Duodenal mucosa (tissue), 2 donors: Measurements from ENCODE around the gene SPARC.

Source experiments
- H3K27ac ChIP-seq: one replicate; pipeline ENCODE4 v1.7.0; 2013; ENCODE audit warnings: low read depth, low read length
- H3K27me3 ChIP-seq, 2 donors: one replicate each; pipeline ENCODE4 v1.7.0; 2013; ENCODE audit warnings: low read length in 2 of 2, control low read depth in 1 of 2; ENCODE audit not compliant: insufficient read depth in 2 of 2, control insufficient read depth in 1 of 2
- H3K36me3 ChIP-seq, 2 donors: one replicate each; pipeline ENCODE4 v1.7.0; 2013; ENCODE audit warnings: low read length in 2 of 2, control low read depth in 1 of 2; ENCODE audit not compliant: insufficient read depth in 2 of 2, control insufficient read depth in 1 of 2
- H3K4me1 ChIP-seq, 2 donors: one replicate each; pipeline ENCODE4 v1.7.0; 2013; ENCODE audit warnings: low read length in 2 of 2, control low read depth in 1 of 2; ENCODE audit not compliant: insufficient read depth in 2 of 2, control insufficient read depth in 1 of 2
- H3K4me3 ChIP-seq, 2 donors: one replicate each; pipeline ENCODE4 v1.7.0; 2013; ENCODE audit warnings: low read length in 2 of 2, low read depth in 1 of 2
- H3K9ac ChIP-seq, 2 donors: one replicate each; pipeline ENCODE4 v1.7.0; 2013; ENCODE audit warnings: low read length in 2 of 2, low read depth in 1 of 2
- H3K9me3 ChIP-seq, 2 donors: one replicate each; pipeline ENCODE4 v1.7.0; 2013; ENCODE audit warnings: low read length in 2 of 2, control low read depth in 1 of 2; ENCODE audit not compliant: control insufficient read depth in 1 of 2

Gene SPARC

DNA sequence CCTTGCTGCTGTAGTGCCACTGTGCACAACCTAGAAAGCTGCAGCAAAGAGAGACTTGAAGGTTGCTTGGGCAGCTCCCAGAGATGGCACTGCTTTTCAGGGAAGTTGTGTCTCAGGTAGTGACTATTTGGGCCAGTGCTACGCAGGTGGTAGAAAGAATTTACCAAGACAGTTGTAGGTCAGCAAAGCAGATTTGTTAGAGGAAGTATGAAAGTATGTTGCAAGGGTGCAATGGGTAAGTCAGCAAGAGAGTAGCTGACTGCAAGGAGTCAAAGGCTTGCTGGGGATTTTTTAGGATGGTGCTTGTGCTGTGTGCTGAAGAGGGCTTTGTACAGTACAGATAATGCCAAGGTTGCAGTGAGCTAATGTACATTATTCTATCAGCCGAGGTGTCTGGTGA, 33.5 kb upstream of the SPARC start:
- H3K27ac ChIP-seq: no peak overlapping the region
- peaks cover 5 to 11% of the 10 kb centered on the region in 2 donors for H3K4me1 ChIP-seq
- no peaks in the 10 kb centered on the region for H3K9me3 ChIP-seq
- no peak overlapping the region for H3K9ac ChIP-seq
- no peaks in the 10 kb centered on the region for H3K36me3 ChIP-seq
- no peaks in the 10 kb centered on the region for H3K27me3 ChIP-seq
- H3K4me3 ChIP-seq: no peak overlapping the region

DNA sequence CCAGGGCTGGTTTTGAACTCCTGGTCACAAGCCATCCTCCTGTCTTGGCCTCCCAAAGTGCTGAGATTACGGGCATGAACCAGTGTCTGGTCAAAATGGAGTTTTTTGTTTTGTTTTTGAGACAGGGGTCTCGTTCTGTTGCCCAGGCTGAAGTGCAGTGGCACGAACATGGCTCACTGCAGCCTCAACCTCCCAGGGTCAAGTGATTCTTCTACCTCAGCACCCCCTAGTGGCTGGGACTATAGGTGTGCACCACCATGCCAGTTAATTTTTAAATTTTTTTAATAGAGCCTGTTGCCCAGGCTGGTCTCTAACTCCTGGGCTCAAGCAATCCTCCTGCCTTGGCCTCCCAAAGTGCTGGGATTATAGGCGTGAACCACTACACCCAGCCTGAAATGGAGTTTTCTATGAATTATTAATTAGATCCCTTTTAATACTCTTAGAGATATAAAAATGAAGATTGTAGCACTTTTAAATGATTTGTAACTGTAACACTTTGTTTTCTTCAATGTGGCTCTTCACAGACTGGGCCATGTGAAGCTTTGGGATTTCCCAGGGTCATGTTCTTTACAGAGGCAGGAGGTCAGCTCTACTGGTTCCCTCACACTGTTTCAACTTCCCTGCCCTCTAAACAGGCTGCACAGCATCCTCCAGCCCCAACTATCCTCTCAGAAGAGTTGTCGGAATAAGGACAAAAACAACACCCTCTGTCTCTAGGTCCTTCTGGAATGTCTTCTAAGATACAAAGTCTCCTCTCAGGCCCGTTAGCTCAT, 32.7 kb upstream of the SPARC start:
- Histone ChIP-seq H3K9me3 (no peaks in the 10 kb centered on the region), H3K9ac (no peak overlapping the region), H3K27ac (no peak overlapping the region), H3K27me3 (no peaks in the 10 kb centered on the region), H3K36me3 (no peaks in the 10 kb centered on the region), H3K4me3 (no peak overlapping the region), H3K4me1 (peaks cover 5 to 11% of the 10 kb centered on the region in 2 donors)

DNA sequence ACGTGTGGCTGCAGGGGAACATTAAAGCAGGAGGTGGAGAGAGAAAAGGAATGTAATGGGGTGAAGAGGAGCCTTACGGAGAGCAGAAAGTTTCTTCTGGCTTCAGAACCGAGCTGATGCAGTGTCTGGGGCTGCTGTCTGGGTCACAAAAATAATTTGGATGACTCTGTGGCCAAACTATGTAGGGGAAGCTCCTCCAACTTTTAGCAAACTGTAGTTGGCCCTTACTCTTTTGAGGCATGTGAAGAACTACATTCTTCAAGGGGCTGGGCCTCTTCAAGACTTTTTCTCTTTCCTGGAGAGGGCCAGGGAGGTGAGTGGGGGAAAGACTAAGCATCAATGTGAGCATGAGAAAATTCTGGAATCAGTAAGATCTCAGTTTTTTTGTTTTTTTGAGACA, 31.9 kb upstream of the SPARC start:
- Histone ChIP-seq H3K4me1 (peaks cover 5 to 11% of the 10 kb centered on the region in 2 donors), H3K9me3 (no peaks in the 10 kb centered on the region), H3K27ac (no peak overlapping the region), H3K27me3 (no peaks in the 10 kb centered on the region), H3K36me3 (no peaks in the 10 kb centered on the region), H3K9ac (no peak overlapping the region), H3K4me3 (no peak overlapping the region)

DNA sequence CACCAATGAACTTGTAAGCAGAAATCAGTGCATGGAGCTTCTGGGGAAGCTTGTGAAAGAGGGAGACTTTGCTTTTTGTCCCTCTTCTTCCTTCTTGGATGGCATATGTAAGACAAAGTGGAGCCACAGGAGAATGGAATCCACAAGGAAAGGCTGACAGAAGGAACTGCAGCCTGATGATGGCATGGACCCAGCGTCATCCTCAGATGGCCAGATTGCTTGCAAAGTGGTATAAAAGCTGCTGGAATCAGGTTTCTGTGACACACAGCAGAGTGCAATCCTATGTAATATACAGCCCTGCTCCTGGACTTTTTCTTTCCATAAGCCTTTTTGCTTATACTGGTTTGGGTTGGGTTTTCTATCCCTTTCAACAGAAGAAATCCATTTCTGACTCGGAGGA, 31.4 kb upstream of the SPARC start:
- Histone ChIP-seq H3K27ac (no peak overlapping the region), H3K36me3 (no peaks in the 10 kb centered on the region), H3K27me3 (no peaks in the 10 kb centered on the region), H3K4me3 (no peak overlapping the region), H3K4me1 (peaks cover 5 to 11% of the 10 kb centered on the region in 2 donors), H3K9me3 (no peaks in the 10 kb centered on the region), H3K9ac (no peak overlapping the region)

DNA sequence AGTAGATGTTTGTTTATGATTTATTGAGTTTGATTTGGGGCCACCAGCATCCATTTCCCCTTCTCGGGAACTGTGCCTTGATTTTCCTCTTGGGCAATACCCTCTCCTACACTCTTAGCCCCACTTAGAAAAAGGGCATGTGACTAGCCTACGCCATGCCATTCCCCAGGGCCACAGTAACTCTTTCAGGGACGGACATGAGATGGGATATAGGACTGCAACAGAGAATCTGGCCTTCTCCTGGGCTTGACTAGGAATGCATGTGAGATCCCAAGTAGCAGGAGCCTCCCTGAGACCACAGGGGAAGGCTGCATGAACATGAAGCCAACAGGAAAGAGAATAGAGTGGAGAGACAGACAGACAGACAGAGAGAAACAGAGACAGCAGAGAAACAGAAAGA, 30.7 kb upstream of the SPARC start:
- no peak overlapping the region for H3K4me3 ChIP-seq
- peaks cover 5 to 11% of the 10 kb centered on the region in 2 donors for H3K4me1 ChIP-seq
- no peak overlapping the region for H3K27ac ChIP-seq
- H3K9ac ChIP-seq: no peak overlapping the region
- H3K9me3 ChIP-seq: no peaks in the 10 kb centered on the region
- H3K27me3 ChIP-seq: no peaks in the 10 kb centered on the region
- H3K36me3 ChIP-seq: no peaks in the 10 kb centered on the region

DNA sequence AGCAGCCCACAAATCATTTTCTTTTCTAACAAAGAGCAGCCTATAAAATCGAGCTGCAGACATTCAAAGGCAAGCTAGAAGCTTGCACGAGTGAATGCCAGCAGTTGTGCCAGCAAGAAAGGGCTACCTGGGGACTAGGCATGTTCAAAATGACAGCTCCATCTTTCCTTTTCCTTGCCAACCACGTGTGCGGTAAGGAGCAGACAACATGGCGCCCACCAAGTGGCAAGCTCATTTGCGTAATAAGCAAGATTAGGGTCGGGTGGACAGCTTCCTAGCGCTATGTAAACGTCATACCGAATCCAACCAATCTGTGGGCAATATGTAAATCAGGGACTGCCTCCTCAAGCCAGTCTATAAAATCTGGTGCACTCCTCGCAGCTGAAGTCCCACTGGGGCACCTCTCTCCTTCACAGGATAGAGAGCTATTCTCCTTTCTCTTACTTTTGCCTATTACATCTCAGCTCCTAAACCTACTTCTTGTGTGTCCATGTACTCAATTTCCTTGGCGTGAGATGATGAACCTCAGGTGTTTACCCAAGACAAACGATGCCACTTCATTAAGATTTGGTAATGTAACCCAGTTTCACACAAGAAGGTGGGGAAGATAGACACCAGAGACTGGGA, 22.5 kb upstream of the SPARC start:
- no peak overlapping the region for H3K27ac ChIP-seq
- H3K36me3 ChIP-seq: no peaks in the 10 kb centered on the region
- no peak overlapping the region for H3K9ac ChIP-seq
- H3K4me1 ChIP-seq: peaks cover 4 to 6% of the 10 kb centered on the region in 2 donors
- H3K9me3 ChIP-seq: no peaks in the 10 kb centered on the region
- no peaks in the 10 kb centered on the region for H3K27me3 ChIP-seq
- no peak overlapping the region for H3K4me3 ChIP-seq

DNA sequence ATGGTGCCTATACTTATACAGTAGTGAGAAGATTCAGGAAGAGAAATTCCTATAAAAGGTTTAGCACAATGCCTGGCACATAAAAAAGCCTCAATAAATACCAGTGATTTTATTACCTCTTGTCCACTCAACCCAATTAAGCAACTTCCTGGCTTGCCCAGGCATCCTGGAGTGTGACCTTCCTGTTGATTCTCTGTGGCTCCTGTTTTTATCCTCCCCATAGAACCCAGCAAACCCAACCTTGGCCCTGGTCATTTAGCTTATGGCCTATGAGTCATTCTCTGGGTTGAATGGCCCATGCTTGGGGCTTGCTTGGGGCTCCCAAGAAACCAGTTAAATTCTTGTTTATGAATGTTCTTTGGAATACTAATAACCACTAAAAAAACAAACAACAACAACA, 21.4 kb upstream of the SPARC start:
- no peaks in the 10 kb centered on the region for H3K27me3 ChIP-seq
- no peak overlapping the region for H3K4me3 ChIP-seq
- peaks cover 10 to 15% of the 10 kb centered on the region in 2 donors for H3K4me1 ChIP-seq
- H3K36me3 ChIP-seq: no peaks in the 10 kb centered on the region
- H3K9ac ChIP-seq: no peak overlapping the region
- no peaks in the 10 kb centered on the region for H3K9me3 ChIP-seq
- no peak overlapping the region for H3K27ac ChIP-seq

DNA sequence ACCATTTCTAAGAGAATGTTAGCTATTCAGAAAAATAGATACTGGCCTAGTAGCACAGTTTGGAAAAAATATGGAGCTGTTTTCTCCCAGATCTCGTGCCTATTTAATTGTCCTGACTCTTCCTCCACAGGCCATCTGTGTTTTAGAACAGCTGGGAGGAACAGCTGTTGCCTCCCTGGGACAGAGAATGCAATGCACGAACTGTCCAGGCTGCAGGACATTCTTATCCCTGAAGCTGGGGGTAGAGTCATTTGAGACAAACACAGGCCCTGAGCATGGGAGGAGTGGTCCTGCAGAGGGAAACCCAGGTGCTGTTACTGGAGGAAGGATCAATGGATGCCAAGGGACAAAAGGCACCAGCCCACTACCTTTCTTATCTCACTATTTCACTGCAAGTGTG, 20.9 kb upstream of the SPARC start:
- no peak overlapping the region for H3K27ac ChIP-seq
- H3K9ac ChIP-seq: no peak overlapping the region
- H3K4me1 ChIP-seq: peaks cover 14 to 21% of the 10 kb centered on the region in 2 donors
- no peaks in the 10 kb centered on the region for H3K27me3 ChIP-seq
- H3K9me3 ChIP-seq: no peaks in the 10 kb centered on the region
- H3K36me3 ChIP-seq: no peaks in the 10 kb centered on the region
- H3K4me3 ChIP-seq: no peak overlapping the region

DNA sequence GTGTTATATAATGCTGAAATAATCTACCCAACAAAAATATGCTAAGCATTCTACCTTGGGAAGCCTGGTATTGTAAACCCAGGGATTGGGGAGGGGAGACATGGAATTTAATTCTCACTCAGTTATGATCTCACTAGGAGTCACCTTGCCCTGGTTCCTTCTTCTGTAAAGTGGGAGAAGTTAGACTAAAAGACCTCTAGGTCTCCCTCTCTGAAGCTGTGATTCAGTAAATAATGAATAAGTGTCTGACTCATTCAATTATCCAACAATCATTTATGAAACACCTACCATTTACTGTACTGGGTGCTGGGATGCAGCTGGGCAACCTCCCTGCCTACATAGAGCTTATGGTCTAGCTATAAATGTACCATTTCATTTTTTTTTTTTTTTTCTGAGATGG, 20.2 kb upstream of the SPARC start:
- no peaks in the 10 kb centered on the region for H3K36me3 ChIP-seq
- H3K4me1 ChIP-seq: peaks cover 14 to 22% of the 10 kb centered on the region in 2 donors
- H3K4me3 ChIP-seq: no peak overlapping the region
- no peaks in the 10 kb centered on the region for H3K9me3 ChIP-seq
- no peaks in the 10 kb centered on the region for H3K27me3 ChIP-seq
- H3K9ac ChIP-seq: no peak overlapping the region
- no peak overlapping the region for H3K27ac ChIP-seq

DNA sequence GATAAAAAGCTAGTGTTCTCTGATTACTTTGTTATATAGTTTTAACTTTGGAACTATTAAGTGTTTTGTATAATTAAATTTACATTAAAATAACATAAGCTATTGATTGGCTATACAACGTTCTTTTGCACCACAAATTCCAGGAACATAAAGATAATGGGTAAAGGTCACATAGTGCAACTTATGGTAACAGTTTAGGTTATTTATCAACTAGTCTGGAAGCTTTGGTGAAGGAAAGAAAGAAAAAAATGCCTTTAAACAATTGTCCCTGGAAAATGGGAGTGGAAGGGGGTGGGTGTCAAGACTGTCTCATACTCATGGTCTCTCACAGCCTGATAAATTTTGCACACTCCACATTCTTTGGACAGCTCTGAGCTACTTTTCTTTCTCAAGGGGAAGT, 17.1 kb upstream of the SPARC start:
- Histone ChIP-seq H3K36me3 (no peaks in the 10 kb centered on the region), H3K9ac (no peak overlapping the region), H3K27me3 (no peaks in the 10 kb centered on the region), H3K4me1 (peaks cover 21 to 29% of the 10 kb centered on the region in 2 donors), H3K4me3 (no peak overlapping the region), H3K9me3 (no peaks in the 10 kb centered on the region), H3K27ac (no peak overlapping the region)
